Right atrium auricular region (tissue), 2 donors: ENCODE data around the gene L3MBTL2. TPM values are rescaled to one million over a fixed set of nuclear protein-coding genes. Genes with fewer than 3 reads are reported as not detected.

ENCODE experiments used
- DNase-seq: peaks from one replicate; pipeline ENCODE4 v3.0.0-alpha.2; 2019; ENCODE audit warnings: low spot score
- H3K27ac ChIP-seq, 2 donors: fragments of 200-600 bp; sonication (generic); 1 replicate in 1 of 2; 2 replicates in 1 of 2; pipeline ENCODE4 v1.5.1; 2016 to 2019
- H3K27me3 ChIP-seq, 2 donors: fragments of 200-600 bp; sonication (generic); one replicate each; pipeline versions ENCODE4 v1.5.1 to v1.6.0; 2017 to 2019
- H3K36me3 ChIP-seq: fragments of 200-600 bp; sonication (generic); one replicate; pipeline ENCODE4 v1.5.1; 2016
- H3K4me1 ChIP-seq, 2 donors: fragments of 200-600 bp; sonication (generic); one replicate each; pipeline versions ENCODE4 v1.5.1 to v1.6.0; 2017 to 2019
- H3K4me3 ChIP-seq, 2 donors: fragments of 200-600 bp; sonication (generic); 1 replicate in 1 of 2; 2 replicates in 1 of 2; pipeline ENCODE4 v1.5.1; 2017 to 2019; ENCODE audit warnings: mild to moderate bottlenecking in 1 of 2, moderate library complexity in 1 of 2
- H3K9me3 ChIP-seq, 2 donors: fragments of 200-600 bp; sonication (generic); one replicate each; pipeline ENCODE4 v1.5.1; 2019
- total RNA-seq, 2 donors: library from RNA; depleted of rRNA; stranded (reverse); fragments of >200 nt; gene quantifications; one replicate each; pipeline ENCODE4 v1.1.0, GENCODE V29; 2016
- TF ChIP-seq, protein P1 (sequence below), 2 donors: fragments of 200-600 bp; sonication (generic); IDR thresholded peaks; one replicate each; pipeline ENCODE4 v1.5.1; 2019; ENCODE audit warnings: antibody characterized with exemption in 2 of 2

L3MBTL2 gene
- total RNA-seq, 2 donors from 2014 or later = 9.0 to 14.6 TPM

DNA sequence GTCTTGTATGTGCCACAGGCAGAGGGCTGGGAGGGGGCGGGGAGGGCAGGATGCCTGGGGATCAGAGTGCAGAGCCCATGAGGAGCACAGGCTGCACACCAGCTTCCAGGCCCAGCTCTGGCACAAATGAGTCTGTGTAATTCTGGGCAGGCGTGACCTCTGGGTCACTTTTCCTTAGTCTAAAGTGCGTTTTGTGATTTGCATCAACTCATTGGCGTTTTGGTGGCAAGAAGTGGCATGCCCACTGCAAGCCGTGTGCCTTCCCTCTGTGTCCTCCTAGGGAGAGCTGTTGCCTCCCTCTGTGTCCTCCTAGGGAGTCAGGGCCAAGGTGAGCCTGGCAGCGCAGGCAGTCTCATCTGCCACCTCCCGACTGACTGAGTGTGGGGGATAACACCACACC lies 18.4 kb downstream of the L3MBTL2 start:
- DNase-seq = no peak

DNA sequence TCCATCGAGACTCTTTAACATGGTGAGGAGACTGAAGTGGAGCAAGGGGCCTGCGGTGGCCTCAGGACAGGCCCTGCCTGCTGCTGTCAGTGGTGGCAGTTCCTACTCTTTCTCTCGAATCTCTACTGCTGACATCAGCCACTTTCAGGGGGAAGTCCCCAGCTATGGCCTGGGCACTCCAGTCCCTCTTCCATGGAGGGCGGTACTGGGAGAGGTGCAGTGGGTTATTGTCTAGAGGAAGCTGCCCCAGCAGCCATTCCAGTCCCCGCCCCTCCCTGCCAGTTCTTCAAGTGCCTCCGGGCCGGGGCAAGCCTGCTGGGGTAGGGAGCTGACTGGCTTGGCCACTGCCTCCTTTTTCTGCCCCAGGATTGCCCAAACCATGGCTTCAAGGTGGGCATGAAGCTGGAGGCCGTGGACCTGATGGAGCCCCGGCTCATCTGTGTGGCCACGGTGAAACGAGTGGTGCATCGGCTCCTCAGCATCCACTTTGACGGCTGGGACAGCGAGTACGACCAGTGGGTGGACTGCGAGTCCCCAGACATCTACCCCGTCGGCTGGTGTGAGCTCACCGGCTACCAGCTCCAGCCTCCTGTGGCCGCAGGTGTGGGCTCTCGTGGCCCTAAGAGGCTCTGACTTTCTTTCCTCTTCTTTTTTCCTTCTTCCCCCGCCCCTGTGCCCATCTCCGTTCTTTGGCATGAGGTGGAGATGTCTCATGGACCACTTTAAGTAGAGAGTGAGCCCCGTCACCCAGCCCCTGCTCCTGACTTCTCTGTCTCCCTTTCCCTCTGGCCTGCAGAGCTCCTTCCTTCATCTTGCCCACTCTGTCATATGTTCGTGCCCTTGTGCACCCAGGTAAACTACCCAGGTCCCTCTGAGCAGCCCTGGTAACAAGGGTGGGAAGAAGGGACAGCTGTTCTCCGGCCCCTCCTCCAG lies 21.9 kb downstream of the L3MBTL2 start:
- TF ChIP-seq, protein P1, sequence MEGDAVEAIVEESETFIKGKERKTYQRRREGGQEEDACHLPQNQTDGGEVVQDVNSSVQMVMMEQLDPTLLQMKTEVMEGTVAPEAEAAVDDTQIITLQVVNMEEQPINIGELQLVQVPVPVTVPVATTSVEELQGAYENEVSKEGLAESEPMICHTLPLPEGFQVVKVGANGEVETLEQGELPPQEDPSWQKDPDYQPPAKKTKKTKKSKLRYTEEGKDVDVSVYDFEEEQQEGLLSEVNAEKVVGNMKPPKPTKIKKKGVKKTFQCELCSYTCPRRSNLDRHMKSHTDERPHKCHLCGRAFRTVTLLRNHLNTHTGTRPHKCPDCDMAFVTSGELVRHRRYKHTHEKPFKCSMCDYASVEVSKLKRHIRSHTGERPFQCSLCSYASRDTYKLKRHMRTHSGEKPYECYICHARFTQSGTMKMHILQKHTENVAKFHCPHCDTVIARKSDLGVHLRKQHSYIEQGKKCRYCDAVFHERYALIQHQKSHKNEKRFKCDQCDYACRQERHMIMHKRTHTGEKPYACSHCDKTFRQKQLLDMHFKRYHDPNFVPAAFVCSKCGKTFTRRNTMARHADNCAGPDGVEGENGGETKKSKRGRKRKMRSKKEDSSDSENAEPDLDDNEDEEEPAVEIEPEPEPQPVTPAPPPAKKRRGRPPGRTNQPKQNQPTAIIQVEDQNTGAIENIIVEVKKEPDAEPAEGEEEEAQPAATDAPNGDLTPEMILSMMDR (IDR thresholded peaks at IDR 0.05) = no peak
- no peak overlapping the region for H3K4me3 ChIP-seq
- H3K4me1 ChIP-seq = peaks cover 0 to 26% of the 10 kb centered on the region in 2 donors
- peaks cover 62% of the 10 kb centered on the region for H3K36me3 ChIP-seq
- no peak for DNase-seq
- H3K9me3 ChIP-seq = no peaks in the 10 kb centered on the region
- no peak overlapping the region for H3K27ac ChIP-seq
- H3K27me3 ChIP-seq = no peaks in the 10 kb centered on the region

More for the DNA sequence above, 18.4 kb downstream of the L3MBTL2 start:
- Histone ChIP-seq H3K27me3 (no peaks in the 10 kb centered on the region), H3K9me3 (no peaks in the 10 kb centered on the region), H3K27ac (no peak overlapping the region), H3K4me1 (no peaks in the 10 kb centered on the region), H3K4me3 (no peak overlapping the region), H3K36me3 (peaks cover 93% of the 10 kb centered on the region)
- TF ChIP-seq, protein P1 (IDR thresholded peaks at IDR 0.05) = no peak

DNA sequence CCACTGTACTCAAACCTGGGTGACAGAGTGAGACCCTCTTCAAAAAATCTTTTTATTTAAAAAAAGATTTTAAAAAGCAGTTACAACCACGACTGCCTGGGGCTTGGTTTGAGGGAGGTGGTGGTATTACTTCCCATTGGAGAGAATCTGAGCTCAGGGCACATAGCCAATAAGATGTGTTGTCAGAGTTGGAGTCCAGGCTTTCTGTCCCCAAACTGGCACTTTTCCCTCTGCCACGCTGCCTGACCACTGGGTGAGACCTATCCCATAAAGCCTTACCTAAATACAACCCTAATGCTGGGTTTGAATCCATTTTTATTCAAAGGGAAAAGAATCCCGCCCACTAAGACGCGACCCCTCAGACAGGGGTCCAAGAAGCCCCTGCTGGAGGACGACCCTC lies 24.1 kb downstream of the L3MBTL2 start:
- H3K36me3 ChIP-seq = peaks cover 40% of the 10 kb centered on the region
- TF ChIP-seq, protein P1 (IDR thresholded peaks at IDR 0.05) = no peak
- no peak overlapping the region for H3K4me3 ChIP-seq
- no peaks in the 10 kb centered on the region for H3K27me3 ChIP-seq
- peak overlapping the region in 1 of 2 donors; percentile 25 for H3K27ac ChIP-seq
- DNase-seq = no peak
- no peaks in the 10 kb centered on the region for H3K9me3 ChIP-seq
- peaks cover 0 to 33% of the 10 kb centered on the region in 2 donors for H3K4me1 ChIP-seq

DNA sequence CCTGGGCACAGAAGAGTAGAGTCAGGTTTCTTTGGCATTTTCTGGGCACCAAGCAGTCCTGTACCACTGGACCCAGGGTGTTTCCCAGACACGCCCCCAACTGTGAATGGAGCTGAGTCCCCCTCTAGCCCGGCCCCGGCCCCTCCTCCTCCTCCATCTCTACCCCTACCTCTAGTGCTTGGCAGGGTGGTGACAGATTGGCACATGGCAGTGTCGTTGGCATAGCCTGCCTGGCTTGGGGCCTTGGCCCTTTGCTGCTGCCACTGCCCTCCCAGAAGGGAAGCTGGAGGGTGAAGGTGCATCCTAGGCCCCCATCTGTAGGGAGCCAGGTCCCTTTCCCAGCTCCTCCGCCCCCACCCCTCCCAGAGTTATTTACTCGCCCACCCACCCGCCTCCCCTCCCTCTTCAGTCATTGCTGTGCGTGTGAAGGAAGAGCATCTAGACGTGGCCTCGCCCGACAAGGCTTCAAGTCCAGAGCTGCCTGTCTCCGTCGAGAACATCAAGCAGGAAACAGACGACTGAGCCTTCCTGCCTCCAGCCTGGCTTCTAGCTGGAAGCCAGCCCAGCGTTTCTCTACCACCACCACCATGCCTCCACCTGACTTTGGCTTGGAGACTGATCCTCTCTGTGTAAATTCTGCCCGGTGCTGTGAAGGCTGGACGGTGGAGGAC lies 24.8 kb downstream of the L3MBTL2 start:
- no peaks in the 10 kb centered on the region for H3K9me3 ChIP-seq
- no peak for DNase-seq
- H3K4me1 ChIP-seq = peaks cover 0 to 36% of the 10 kb centered on the region in 2 donors
- TF ChIP-seq, protein P1 (IDR thresholded peaks at IDR 0.05) = no peak
- H3K27me3 ChIP-seq = no peaks in the 10 kb centered on the region
- H3K36me3 ChIP-seq = peaks cover 35% of the 10 kb centered on the region
- H3K27ac ChIP-seq = peak overlapping the region; percentile 18 to 25
- H3K4me3 ChIP-seq = no peak overlapping the region

DNA sequence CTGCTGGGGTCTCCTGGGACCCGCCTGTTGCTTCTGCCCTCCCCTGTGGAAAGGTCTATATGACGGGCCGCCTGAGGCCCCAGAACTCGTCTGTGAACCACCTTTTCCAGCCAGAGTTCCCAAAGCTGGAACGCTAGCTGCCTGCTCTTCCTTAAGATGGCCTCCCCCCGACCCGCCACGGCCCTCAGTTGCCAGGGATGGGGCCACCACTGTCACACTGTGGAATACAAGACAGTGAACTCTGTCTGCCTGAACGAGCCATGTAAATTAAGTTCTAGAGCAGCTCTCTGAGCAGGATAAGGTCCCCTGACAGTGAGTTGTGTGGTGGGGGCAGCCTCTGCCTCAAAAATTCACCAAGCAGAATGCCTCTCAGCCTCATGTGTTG lies 25.3 kb downstream of the L3MBTL2 start:
- no peaks in the 10 kb centered on the region for H3K27me3 ChIP-seq
- H3K4me1 ChIP-seq = peaks cover 0 to 42% of the 10 kb centered on the region in 2 donors
- H3K27ac ChIP-seq = peak overlapping the region; percentile 25 to 27
- DNase-seq = no peak
- no peaks in the 10 kb centered on the region for H3K9me3 ChIP-seq
- TF ChIP-seq, protein P1 (IDR thresholded peaks at IDR 0.05) = no peak
- peaks cover 30% of the 10 kb centered on the region for H3K36me3 ChIP-seq
- no peak overlapping the region for H3K4me3 ChIP-seq
